ENCODE data around the gene OXCT2.

Gene OXCT2

DNA sequence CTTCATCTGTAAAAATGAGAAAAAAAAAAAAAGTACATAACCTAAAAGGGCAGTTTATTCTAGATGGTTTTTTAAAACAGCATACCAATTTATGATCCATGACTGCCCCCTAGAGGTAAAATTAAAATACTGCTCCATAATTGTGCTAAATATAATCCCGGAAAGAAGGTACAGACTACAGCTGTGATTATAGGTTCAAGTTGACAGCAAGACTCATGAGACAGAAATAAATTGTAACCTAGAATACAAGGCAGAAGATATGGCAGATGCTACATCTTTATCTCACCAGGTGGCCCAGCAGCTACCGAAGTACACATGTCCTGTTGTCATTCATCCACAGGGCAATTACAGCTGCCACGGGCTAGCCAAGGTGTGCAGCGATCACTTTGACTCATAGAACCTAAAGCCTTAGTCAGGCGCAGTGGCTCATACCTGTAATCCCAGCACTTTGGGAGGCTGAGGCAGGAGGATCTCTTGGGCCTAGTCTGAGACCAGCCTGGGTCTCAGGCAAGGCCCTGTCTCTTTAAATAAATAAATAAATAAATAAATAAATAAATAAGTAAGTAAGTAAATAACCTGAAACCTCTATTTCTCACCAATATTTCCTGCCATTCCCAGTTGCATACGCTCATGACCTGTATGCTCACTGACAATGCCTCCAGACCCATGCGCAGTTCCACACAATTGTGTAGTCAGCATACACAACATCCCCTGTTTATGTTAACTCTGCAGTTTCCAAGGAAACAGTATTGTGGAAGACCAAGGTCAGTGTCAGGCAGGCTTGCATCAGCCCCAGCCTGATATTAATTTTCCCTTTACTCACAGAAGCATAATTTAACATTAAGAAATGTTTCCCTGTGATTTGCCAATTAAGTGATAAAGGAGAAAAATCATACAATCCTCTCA lies 50.8 kb downstream of the OXCT2 start:
- Histone ChIP-seq H3K27me3 (ENCODE audit: insufficient read depth, low read length) (peaks cover 98% of the 10 kb centered on the region), H3K36me3 (ENCODE audit: insufficient read depth, low read depth, low read length) (no peaks in the 10 kb centered on the region), H3K27ac (ENCODE audit: low read length) (no peak overlapping the region), H3K4me3 (ENCODE audit: low read length) (no peak overlapping the region), H3K9me3 (ENCODE audit: insufficient read depth, low read depth, low read length) (no peaks in the 10 kb centered on the region), H3K4me1 (ENCODE audit: insufficient read depth, low read length) (no peaks in the 10 kb centered on the region), H3K9ac (ENCODE audit: low read depth, low read length) (no peak overlapping the region)
